ENCODE results near the gene SH3PXD2B.

DNA sequence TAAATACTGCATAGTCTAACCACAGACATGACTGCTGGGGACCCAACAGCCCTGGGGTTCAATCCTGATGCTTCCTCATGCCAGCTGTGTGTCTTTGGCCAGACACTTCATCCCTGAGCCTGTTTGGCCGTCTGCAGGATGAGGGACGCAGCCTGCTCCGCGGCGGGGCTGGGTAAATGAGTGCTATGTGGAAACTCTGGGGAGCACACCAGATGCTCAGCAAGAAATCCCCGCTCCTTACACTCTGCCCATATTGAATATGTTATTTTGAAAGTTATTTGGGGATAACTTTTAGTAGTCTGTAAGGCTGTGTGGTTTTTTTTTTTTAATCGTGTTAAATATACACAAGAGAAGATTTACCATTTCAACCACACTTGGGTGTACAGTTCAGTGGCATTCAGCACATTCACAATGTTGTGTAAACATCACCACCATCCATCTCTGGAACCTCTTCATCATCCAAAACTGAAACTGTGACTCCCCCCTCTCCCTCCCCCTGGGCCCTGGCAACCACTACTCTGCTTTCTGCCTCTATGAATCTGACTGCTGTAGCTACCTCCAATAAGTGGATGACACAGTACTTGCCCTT, 42.7 kb downstream of the SH3PXD2B start:
- TF ChIP-seq, protein P1, sequence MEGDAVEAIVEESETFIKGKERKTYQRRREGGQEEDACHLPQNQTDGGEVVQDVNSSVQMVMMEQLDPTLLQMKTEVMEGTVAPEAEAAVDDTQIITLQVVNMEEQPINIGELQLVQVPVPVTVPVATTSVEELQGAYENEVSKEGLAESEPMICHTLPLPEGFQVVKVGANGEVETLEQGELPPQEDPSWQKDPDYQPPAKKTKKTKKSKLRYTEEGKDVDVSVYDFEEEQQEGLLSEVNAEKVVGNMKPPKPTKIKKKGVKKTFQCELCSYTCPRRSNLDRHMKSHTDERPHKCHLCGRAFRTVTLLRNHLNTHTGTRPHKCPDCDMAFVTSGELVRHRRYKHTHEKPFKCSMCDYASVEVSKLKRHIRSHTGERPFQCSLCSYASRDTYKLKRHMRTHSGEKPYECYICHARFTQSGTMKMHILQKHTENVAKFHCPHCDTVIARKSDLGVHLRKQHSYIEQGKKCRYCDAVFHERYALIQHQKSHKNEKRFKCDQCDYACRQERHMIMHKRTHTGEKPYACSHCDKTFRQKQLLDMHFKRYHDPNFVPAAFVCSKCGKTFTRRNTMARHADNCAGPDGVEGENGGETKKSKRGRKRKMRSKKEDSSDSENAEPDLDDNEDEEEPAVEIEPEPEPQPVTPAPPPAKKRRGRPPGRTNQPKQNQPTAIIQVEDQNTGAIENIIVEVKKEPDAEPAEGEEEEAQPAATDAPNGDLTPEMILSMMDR (IDR thresholded peaks at IDR 0.05), result no peak
- TF ChIP-seq POLR2A (IDR thresholded peaks at IDR 0.05), result no peak

Data from right lobe of liver (tissue), 4 donors.